GM12874 (cell line): ENCODE results near the gene DNER.

Experiments
- TF ChIP-seq, protein P1 (sequence below): IDR thresholded peaks from 2 replicates; pipeline ENCODE4 v1.5.1; 2011; ENCODE audit warnings: low read depth, mild to moderate bottlenecking, control low read depth, low read length, moderate library complexity; ENCODE audit not compliant: insufficient read depth

DNER gene

DNA sequence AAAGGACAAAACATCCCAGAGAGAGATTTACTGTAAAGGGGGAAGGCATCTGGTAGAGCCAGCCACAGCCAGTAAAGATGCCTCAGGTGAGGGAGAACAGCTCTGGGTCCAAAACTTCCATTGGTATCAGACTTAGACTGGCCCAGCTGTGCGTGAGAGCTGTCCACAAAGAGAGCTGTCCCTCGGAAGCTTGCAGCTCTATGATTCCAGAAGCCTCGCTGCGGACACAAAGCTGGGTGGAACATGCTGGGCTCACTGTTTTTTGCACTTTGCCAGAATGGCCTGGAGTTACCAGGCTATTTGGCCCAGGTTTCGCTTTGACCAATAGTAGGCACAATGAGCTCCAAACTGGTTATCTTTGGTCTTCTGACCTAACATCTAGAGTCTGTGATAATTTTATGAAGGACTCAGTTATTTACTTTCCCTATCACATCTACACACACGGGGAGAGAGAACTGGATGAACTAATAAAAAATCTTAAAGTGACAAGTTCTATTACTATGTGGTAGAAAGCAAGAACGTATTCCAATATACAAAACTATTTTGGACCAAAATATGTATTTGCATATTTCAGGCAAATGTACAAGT is 101.9 kb downstream of the DNER start:
- TF ChIP-seq, protein P1, sequence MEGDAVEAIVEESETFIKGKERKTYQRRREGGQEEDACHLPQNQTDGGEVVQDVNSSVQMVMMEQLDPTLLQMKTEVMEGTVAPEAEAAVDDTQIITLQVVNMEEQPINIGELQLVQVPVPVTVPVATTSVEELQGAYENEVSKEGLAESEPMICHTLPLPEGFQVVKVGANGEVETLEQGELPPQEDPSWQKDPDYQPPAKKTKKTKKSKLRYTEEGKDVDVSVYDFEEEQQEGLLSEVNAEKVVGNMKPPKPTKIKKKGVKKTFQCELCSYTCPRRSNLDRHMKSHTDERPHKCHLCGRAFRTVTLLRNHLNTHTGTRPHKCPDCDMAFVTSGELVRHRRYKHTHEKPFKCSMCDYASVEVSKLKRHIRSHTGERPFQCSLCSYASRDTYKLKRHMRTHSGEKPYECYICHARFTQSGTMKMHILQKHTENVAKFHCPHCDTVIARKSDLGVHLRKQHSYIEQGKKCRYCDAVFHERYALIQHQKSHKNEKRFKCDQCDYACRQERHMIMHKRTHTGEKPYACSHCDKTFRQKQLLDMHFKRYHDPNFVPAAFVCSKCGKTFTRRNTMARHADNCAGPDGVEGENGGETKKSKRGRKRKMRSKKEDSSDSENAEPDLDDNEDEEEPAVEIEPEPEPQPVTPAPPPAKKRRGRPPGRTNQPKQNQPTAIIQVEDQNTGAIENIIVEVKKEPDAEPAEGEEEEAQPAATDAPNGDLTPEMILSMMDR: no peak

DNA sequence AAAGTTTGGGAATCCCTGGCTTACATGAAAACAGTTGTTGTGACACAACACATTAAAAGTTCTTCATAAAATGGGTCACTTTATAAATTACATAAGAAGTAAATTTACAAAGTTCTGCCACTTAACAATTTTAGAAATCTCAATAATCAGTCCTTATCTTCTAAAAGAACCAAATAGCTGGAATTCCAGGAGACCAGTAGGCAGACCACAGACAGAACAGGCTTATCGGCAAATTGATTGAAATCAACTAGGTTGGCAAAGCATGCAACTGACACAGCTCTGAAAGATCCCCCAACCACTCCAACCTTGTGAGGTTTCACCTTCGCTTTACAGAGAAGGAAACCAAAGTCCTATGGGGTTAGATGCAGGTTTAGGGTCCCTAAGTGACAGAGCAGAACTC is 103.0 kb downstream of the DNER start:
- TF ChIP-seq, protein P1: no peak

DNA sequence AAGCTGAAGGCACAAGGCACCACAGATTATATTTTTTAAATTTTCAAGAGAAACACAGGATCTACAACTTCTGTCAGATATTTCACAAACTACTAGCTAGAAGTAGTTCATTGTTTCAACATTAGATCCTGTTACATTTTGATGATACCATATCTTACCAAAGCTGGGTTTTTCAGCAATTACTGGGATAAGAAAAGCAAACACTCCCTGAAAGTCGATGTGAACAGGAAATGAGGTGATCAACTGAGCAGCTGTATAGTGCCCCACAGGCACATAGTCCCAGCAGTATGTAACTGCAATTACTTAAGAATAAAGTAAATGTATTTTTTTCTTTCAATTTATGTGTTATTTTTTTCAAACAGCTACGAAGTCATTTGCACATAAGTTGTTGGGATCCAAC is 103.5 kb downstream of the DNER start:
- TF ChIP-seq, protein P1: no peak

DNA sequence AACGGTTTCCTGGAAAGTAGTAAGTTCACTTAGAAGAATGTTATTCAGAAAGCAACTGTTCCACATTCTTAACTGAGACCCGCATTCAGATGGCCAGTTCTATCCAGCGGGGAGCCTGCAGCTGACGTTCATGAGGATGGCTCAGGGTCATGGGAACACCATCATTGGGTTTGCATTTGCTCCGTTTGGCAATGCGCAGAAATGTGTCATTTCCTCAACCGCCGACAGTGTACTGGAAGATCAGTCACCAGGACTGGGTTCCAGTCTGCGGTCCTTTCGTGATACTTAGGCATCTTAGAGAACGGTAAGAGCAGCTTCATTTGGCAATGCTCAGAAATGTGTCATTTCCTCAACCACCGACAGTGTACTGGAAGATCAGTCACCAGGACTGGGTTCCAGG is 104.0 kb downstream of the DNER start:
- TF ChIP-seq, protein P1: no peak

DNA sequence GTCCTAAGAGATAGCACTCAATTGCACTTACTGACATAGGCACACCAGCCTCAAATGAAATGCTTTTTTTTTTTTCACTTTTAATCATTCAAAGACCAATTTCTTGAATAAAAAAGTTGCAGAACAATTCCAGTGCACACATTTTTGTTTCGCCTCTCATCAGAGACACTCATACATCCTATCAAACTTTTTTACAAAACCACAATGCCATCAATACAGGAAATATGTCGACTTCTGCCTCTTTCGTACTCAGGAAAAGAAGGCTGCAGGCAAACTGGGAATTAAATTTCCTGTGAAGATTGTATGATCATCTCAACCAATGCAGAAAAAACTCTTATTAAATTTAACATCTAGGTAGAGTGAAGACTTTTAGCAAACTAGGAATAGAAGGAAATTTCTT is 112.4 kb downstream of the DNER start:
- TF ChIP-seq, protein P1: no peak

DNA sequence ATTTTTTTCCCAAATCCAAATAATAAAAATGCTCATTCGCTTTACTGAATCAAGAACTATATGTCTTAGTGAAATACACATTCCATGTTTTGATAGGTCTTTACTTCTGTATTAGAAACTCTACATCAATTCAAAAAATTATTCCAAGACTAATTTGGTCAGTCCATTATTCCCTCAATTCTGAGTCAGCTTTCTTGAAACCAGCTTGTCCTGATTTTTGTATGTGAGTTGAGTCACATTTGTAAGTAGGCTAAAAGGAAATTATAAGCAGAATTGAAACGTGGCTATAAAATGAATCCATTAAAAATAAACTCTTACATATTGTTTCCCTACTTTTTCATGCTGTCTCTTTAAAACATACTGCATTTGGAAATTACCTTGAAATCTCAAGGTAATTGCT is 113.0 kb downstream of the DNER start:
- TF ChIP-seq, protein P1: no peak

DNA sequence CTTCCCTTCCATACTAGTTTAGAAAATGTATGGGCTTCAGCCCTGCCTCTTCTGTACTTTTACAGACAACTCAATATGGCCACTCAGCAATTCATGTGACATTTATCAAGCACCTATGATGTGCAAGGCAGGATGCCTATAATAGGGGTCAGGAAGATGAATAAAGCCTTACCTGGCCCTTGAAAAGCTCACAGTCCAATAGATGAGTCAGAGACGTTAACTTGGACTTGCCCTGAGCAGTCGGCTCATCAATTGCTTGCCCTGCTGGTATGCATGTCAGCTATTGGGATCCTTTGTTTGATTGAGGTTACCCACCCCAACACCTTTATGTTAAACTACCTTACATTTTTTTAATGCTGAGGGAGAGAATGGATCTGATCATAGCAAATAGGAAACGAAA is 116.1 kb downstream of the DNER start:
- TF ChIP-seq, protein P1: no peak

DNA sequence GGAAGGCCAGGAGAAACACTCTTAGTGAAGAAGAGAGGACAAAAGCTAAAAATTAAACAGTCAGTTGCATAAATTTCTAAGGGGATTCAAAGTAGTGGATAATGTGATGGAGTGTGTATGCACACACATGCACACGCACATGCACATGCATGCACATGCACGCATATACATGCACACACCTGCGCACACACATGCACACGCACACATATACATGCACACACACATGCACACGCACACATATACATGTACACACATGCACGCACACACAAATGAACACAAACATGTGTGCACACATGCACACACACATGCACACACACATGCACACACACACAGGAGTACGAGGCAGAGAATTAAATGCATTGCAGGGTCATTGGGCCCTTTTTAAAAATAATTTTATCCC is 117.6 kb downstream of the DNER start:
- TF ChIP-seq, protein P1: no peak
